ENCODE results near the gene SERTM2. TPM values are rescaled to one million over a fixed set of nuclear protein-coding genes. Genes with fewer than 3 reads are reported as not detected.

SERTM2 gene
- total and polyA plus RNA-seq, 2 of the 8 experiments (the other 6 are each of a cell fraction or from before 2014, with no cell fraction given) = 0.45 to 0.58 TPM

GRCh38 chrX:111492085-111492484 is 19.4 kb upstream of the SERTM2 start:
- no peak for TF ChIP-seq SP1 (IDR thresholded peaks at IDR 0.05; ENCODE audit: low read depth, low read length)
- no peak for TF ChIP-seq SAP30 (IDR thresholded peaks at IDR 0.05; ENCODE audit: insufficient read depth, insufficient replicate concordance, low read length)
- no peak for TF ChIP-seq CREB1 (IDR thresholded peaks at IDR 0.05)
- TF ChIP-seq KDM4A (IDR thresholded peaks at IDR 0.05; ENCODE audit: low read depth, low read length, severe bottlenecking) = no peak
- TF ChIP-seq KDM5A (IDR thresholded peaks at IDR 0.05; ENCODE audit: low read length) = no peak
- H3K4me2 ChIP-seq (ENCODE audit: insufficient read depth in 1 of 2, low read depth in 2 of 2, low read length in 2 of 2) = no peak overlapping the region
- H2BK20ac ChIP-seq (ENCODE audit: low read length) = no peak overlapping the region
- no peak overlapping the region for H2BK12ac ChIP-seq (ENCODE audit: low read depth, low read length)
- no peak overlapping the region for H2AFZ ChIP-seq (ENCODE audit: low read length)
- H3K9me3 ChIP-seq (ENCODE audit: insufficient read depth in 2 of 2, low read depth in 1 of 2, low read length in 1 of 2) = no peaks in the 10 kb centered on the region
- ChIA-PET POLR2A (ENCODE audit: partially characterized antibody) (no interaction called here), CTCF (ENCODE audit: partially characterized antibody) (no interaction called here)
- H3K79me2 ChIP-seq (ENCODE audit: control insufficient read depth in 1 of 2, insufficient read depth in 2 of 2, low read length in 2 of 2) = no peaks in the 10 kb centered on the region
- DNase-seq (ENCODE audit: low read depth in 1 of 2, low spot score in 2 of 2) = no peak
- no peak overlapping the region for H3K18ac ChIP-seq (ENCODE audit: extremely low read depth, low read length)
- no peak overlapping the region for H3K27ac ChIP-seq (ENCODE audit: low read depth, low read length)
- H3K23me2 ChIP-seq (ENCODE audit: low read depth, low read length) = no peaks in the 10 kb centered on the region
- H3K9ac ChIP-seq (replicated peaks in 1 of 4; ENCODE audit: extremely low read depth in 1 of 4, low read depth in 3 of 4, low read length in 3 of 4) = no peak overlapping the region
- no peak overlapping the region for H2AK5ac ChIP-seq (ENCODE audit: low read depth, low read length)
- no peaks in the 10 kb centered on the region for H4K20me1 ChIP-seq (replicated peaks in 1 of 2; ENCODE audit: control insufficient read depth in 1 of 2, insufficient read depth in 2 of 2, low read length in 2 of 2)
- 82% methylated on average over 4 of the region's 4 CpGs; no CpG with 5 or more reads in 1 of the 2 experiments for WGBS, 2 experiments (ENCODE audit: extremely low coverage in 1 of 2, insufficient coverage in 1 of 2, insufficient read length in 1 of 2, insufficient replicate concordance in 2 of 2, low coverage in 1 of 2, low lambda C conversion rate in 2 of 2, missing lambda C conversion rate in 1 of 2)
- H3K36me3 ChIP-seq (ENCODE audit: control insufficient read depth in 2 of 4, insufficient read depth in 4 of 4, low read length in 3 of 4) = no peaks in the 10 kb centered on the region
- H3K23ac ChIP-seq (ENCODE audit: insufficient read length) = no peak overlapping the region
- H2BK15ac ChIP-seq (ENCODE audit: low read length) = no peak overlapping the region
- H4K91ac ChIP-seq (replicated peaks; ENCODE audit: insufficient read length, low read length) = no peak overlapping the region
- no peak overlapping the region for H3K4ac ChIP-seq (replicated peaks; ENCODE audit: insufficient read length, low read depth, low read length)
- no peaks in the 10 kb centered on the region for H3K27me3 ChIP-seq (replicated peaks in 1 of 4; ENCODE audit: control insufficient read depth in 3 of 4, extremely low read depth in 1 of 4, insufficient read depth in 3 of 4, low read length in 3 of 4)
- no peak overlapping the region for H2BK120ac ChIP-seq (replicated peaks; ENCODE audit: low read depth, low read length)
- H3K4me3 ChIP-seq (ENCODE audit: extremely low read depth in 1 of 4, insufficient read depth in 2 of 4, low read depth in 3 of 4, low read length in 4 of 4) = no peak overlapping the region
- no peak overlapping the region for H4K8ac ChIP-seq (ENCODE audit: extremely low read depth, insufficient read depth, low read length)
- FAIRE-seq = no peak
- no peak overlapping the region for H2BK5ac ChIP-seq (ENCODE audit: low read depth, low read length)
- H3K4me1 ChIP-seq (replicated peaks in 1 of 4; ENCODE audit: control insufficient read depth in 3 of 4, insufficient read depth in 4 of 4, low read length in 3 of 4) = peaks cover 0 to 2% (median 0%) of the 10 kb centered on the region in 4 experiments; a peak in 1 of 7 replicates
- H3K14ac ChIP-seq (ENCODE audit: insufficient read length) = no peak overlapping the region
- H4K5ac ChIP-seq (ENCODE audit: insufficient read length, low read depth, low read length) = no peak overlapping the region
- no peak overlapping the region for H3K56ac ChIP-seq (replicated peaks; ENCODE audit: insufficient read length, low read depth, low read length)
- H3K79me1 ChIP-seq (ENCODE audit: low read depth, low read length) = no peaks in the 10 kb centered on the region
